ENCODE measurements around the gene SUMO2. TPM values are rescaled to one million over a fixed set of nuclear protein-coding genes. Genes with fewer than 3 reads are reported as not detected.

The SUMO2 gene
- total and polyA plus RNA-seq, 2 experiments from 2014 or later, result 112 to 424 TPM

- Histone ChIP-seq H3K4me1 (ENCODE audit: insufficient read depth) (no peaks in the 10 kb centered on the region), H3K9me2 (replicated peaks; ENCODE audit: insufficient read depth) (no peaks in the 10 kb centered on the region), H3K27ac (no peak overlapping the region), H2AFZ (no peak overlapping the region), H3K79me2 (peaks cover 47% of the 10 kb centered on the region), H3K4me3 (no peak overlapping the region), H3K36me3 (replicated peaks; ENCODE audit: insufficient read depth, low read depth) (no peaks in the 10 kb centered on the region), H4K20me1 (ENCODE audit: insufficient read depth, poor library complexity, severe bottlenecking) (no peaks in the 10 kb centered on the region), H3K27me3 (no peaks in the 10 kb centered on the region), H3K4me2 (no peak overlapping the region), H3K9me3 (ENCODE audit: low read depth) (no peaks in the 10 kb centered on the region)
- WGBS (ENCODE audit: low lambda C conversion rate, missing lambda C conversion rate), result 93% methylated on average over 3 of the region's 3 CpGs
- TF ChIP-seq EZH2 (IDR thresholded peaks at IDR 0.05; ENCODE audit: borderline replicate concordance) (no peak), CTCF (IDR thresholded peaks at IDR 0.05; ENCODE audit: poor library complexity) (no peak), EZH2phosphoT487 (IDR thresholded peaks at IDR 0.05; ENCODE audit: low read depth, severe bottlenecking, unreplicated experiment) (no peak)
- DNase-seq (ENCODE audit: low spot score), result no peak
Observed at GRCh38 chr17:75146592-75146991, 36.2 kb downstream of the SUMO2 start.

- peaks cover 34% of the 10 kb centered on the region for H3K79me2 ChIP-seq
- WGBS (ENCODE audit: low lambda C conversion rate, missing lambda C conversion rate), result 94% methylated on average over 11 of the region's 11 CpGs
- no peaks in the 10 kb centered on the region for H3K9me2 ChIP-seq (replicated peaks; ENCODE audit: insufficient read depth)
- H3K27ac ChIP-seq, result no peak overlapping the region
- TF ChIP-seq EZH2 (IDR thresholded peaks at IDR 0.05; ENCODE audit: borderline replicate concordance) (no peak), CTCF (IDR thresholded peaks at IDR 0.05; ENCODE audit: poor library complexity) (no peak), EZH2phosphoT487 (IDR thresholded peaks at IDR 0.05; ENCODE audit: low read depth, severe bottlenecking, unreplicated experiment) (no peak)
- no peak overlapping the region for H2AFZ ChIP-seq
- DNase-seq (ENCODE audit: low spot score), result no peak
- no peak overlapping the region for H3K4me2 ChIP-seq
- H3K9me3 ChIP-seq (ENCODE audit: low read depth), result no peaks in the 10 kb centered on the region
- no peaks in the 10 kb centered on the region for H3K27me3 ChIP-seq
- no peaks in the 10 kb centered on the region for H4K20me1 ChIP-seq (ENCODE audit: insufficient read depth, poor library complexity, severe bottlenecking)
- H3K4me3 ChIP-seq, result no peak overlapping the region
- H3K4me1 ChIP-seq (ENCODE audit: insufficient read depth), result no peaks in the 10 kb centered on the region
- H3K36me3 ChIP-seq (replicated peaks; ENCODE audit: insufficient read depth, low read depth), result no peaks in the 10 kb centered on the region
Observed at GRCh38 chr17:75144816-75145512, 37.8 kb downstream of the SUMO2 start.

- Histone ChIP-seq H4K20me1 (ENCODE audit: insufficient read depth, poor library complexity, severe bottlenecking) (no peaks in the 10 kb centered on the region), H3K79me2 (peaks cover 14% of the 10 kb centered on the region)
- TF ChIP-seq EZH2phosphoT487 (IDR thresholded peaks at IDR 0.05; ENCODE audit: low read depth, severe bottlenecking, unreplicated experiment), result no peak
- no peak for TF ChIP-seq EZH2 (IDR thresholded peaks at IDR 0.05; ENCODE audit: borderline replicate concordance)
- TF ChIP-seq CTCF (IDR thresholded peaks at IDR 0.05; ENCODE audit: poor library complexity), result no peak
Observed at GRCh38 chr17:75142236-75142971, 40.4 kb downstream of the SUMO2 start.

More at GRCh38 chr17:75142236-75142971, 40.4 kb downstream of the SUMO2 start:
- Histone ChIP-seq H3K36me3 (replicated peaks; ENCODE audit: insufficient read depth, low read depth) (no peaks in the 10 kb centered on the region), H3K4me3 (no peak overlapping the region), H3K9me2 (replicated peaks; ENCODE audit: insufficient read depth) (no peaks in the 10 kb centered on the region), H3K27ac (no peak overlapping the region), H3K9me3 (ENCODE audit: low read depth) (no peaks in the 10 kb centered on the region), H3K4me2 (no peak overlapping the region), H3K27me3 (no peaks in the 10 kb centered on the region), H2AFZ (no peak overlapping the region), H3K4me1 (ENCODE audit: insufficient read depth) (no peaks in the 10 kb centered on the region)
- DNase-seq (ENCODE audit: low spot score), result no peak
- WGBS (ENCODE audit: low lambda C conversion rate, missing lambda C conversion rate), result 82% methylated on average over 12 of the region's 13 CpGs

Data from hepatocyte (in vitro differentiated cells).